H9 (cell line): ENCODE data around the gene CPA4. TPM values are rescaled to one million over a fixed set of nuclear protein-coding genes. Genes with fewer than 3 reads are reported as not detected.

Experiments used
- DNase-seq: peaks from one replicate; pipeline ENCODE4 v3.0.0-alpha.2; 2017
- H2AFZ ChIP-seq: one replicate; pipeline ENCODE4 v1.6.1; 2013; ENCODE audit warnings: mild to moderate bottlenecking, low read length, control low read depth, moderate library complexity
- H2AK5ac ChIP-seq: 2 replicates; pipeline ENCODE4 v1.6.1; 2013; ENCODE audit warnings: low read length, control low read depth, mixed read lengths; ENCODE audit not compliant: insufficient read length
- H2BK120ac ChIP-seq: one replicate; pipeline ENCODE4 v1.6.1; 2013; ENCODE audit warnings: low read depth, mild to moderate bottlenecking, low read length, control low read depth, inconsistent platforms; ENCODE audit not compliant: poor library complexity, severe bottlenecking
- H2BK12ac ChIP-seq: 2 replicates; pipeline ENCODE4 v1.6.1; 2013; ENCODE audit warnings: low read length, control low read depth, mixed read lengths, low read depth; ENCODE audit not compliant: insufficient read length
- H2BK15ac ChIP-seq: 2 replicates; pipeline ENCODE4 v1.6.1; 2013; ENCODE audit warnings: low read depth, low read length, control low read depth
- H2BK20ac ChIP-seq: one replicate; pipeline ENCODE4 v1.6.1; 2013; ENCODE audit warnings: low read depth, mild to moderate bottlenecking, low read length, control low read depth, inconsistent platforms; ENCODE audit not compliant: poor library complexity, severe bottlenecking
- H2BK5ac ChIP-seq: 2 replicates; pipeline ENCODE4 v1.6.1; 2013; ENCODE audit warnings: low read length, control low read depth, mixed read lengths; ENCODE audit not compliant: insufficient read length
- H3K14ac ChIP-seq: 2 replicates; pipeline ENCODE4 v1.6.1; 2013; ENCODE audit warnings: low read length, control low read depth; ENCODE audit not compliant: insufficient read depth
- H3K18ac ChIP-seq: 2 replicates; pipeline ENCODE4 v1.6.1; 2013; ENCODE audit warnings: low read depth, mild to moderate bottlenecking, mixed read lengths, low read length, control low read depth; ENCODE audit not compliant: insufficient read length
- H3K23ac ChIP-seq: 2 replicates; pipeline ENCODE4 v1.6.1; 2013; ENCODE audit warnings: low read length, control low read depth, mixed read lengths, low read depth; ENCODE audit not compliant: insufficient read length
- H3K23me2 ChIP-seq: 2 replicates; pipeline ENCODE4 v1.6.1; 2013; ENCODE audit warnings: low read depth, mild to moderate bottlenecking, mixed read lengths, low read length, control low read depth; ENCODE audit not compliant: insufficient read length, poor library complexity, severe bottlenecking
- H3K27ac ChIP-seq: 2 replicates; pipeline ENCODE4 v1.5.1; 2013; ENCODE audit warnings: low read length, control low read depth, mixed read lengths, low read depth; ENCODE audit not compliant: insufficient read length
- H3K27me3 ChIP-seq: 2 replicates; pipeline ENCODE4 v1.6.1; 2013; ENCODE audit warnings: low read length, control low read depth, inconsistent platforms; ENCODE audit not compliant: insufficient read depth
- H3K4ac ChIP-seq: 2 replicates; pipeline ENCODE4 v1.6.1; 2013; ENCODE audit warnings: low read depth, mild to moderate bottlenecking, control low read depth, inconsistent platforms, low read length, moderate library complexity
- H3K4me1 ChIP-seq: 2 replicates; pipeline ENCODE4 v1.6.1; 2013; ENCODE audit warnings: low read length, control low read depth, inconsistent platforms; ENCODE audit not compliant: insufficient read depth
- H3K4me2 ChIP-seq: 2 replicates; pipeline ENCODE4 v1.6.1; 2013; ENCODE audit warnings: low read length, control low read depth, mixed read lengths; ENCODE audit not compliant: insufficient read length, insufficient read depth
- H3K56ac ChIP-seq: 2 replicates; pipeline ENCODE4 v1.6.1; 2013; ENCODE audit warnings: low read depth, mild to moderate bottlenecking, mixed read lengths, low read length, control low read depth; ENCODE audit not compliant: insufficient read length
- H3K79me1 ChIP-seq: 2 replicates; pipeline ENCODE4 v1.6.1; 2013; ENCODE audit warnings: low read depth, mild to moderate bottlenecking, moderate library complexity, low read length, control low read depth, inconsistent platforms; ENCODE audit not compliant: insufficient read depth, poor library complexity, severe bottlenecking
- H3K79me2 ChIP-seq: 2 replicates; pipeline ENCODE4 v1.6.1; 2013; ENCODE audit warnings: low read length, control low read depth, inconsistent platforms; ENCODE audit not compliant: insufficient read depth
- H3K9ac ChIP-seq: 2 replicates; pipeline ENCODE4 v1.6.1; 2013; ENCODE audit warnings: low read length, control low read depth, mixed read lengths; ENCODE audit not compliant: insufficient read length; ENCODE audit errors: extremely low read depth
- H3K9me3 ChIP-seq: one replicate; pipeline ENCODE4 v1.6.1; 2013; ENCODE audit warnings: low read depth, low read length, inconsistent platforms; ENCODE audit not compliant: control insufficient read depth
- H3T11ph ChIP-seq: one replicate; pipeline ENCODE4 v1.6.1; 2013; ENCODE audit warnings: mild to moderate bottlenecking, low read length, control low read depth, inconsistent platforms
- H4K20me1 ChIP-seq: one replicate; pipeline ENCODE4 v1.6.1; 2013; ENCODE audit not compliant: control insufficient read depth, insufficient read length, insufficient read depth
- H4K5ac ChIP-seq: 2 replicates; pipeline ENCODE4 v1.6.1; 2013; ENCODE audit warnings: low read depth, mild to moderate bottlenecking, mixed read lengths, low read length, control low read depth; ENCODE audit not compliant: insufficient read length
- H4K8ac ChIP-seq: replicated peaks from 2 replicates; pipeline ENCODE4 v1.6.1; 2013; ENCODE audit warnings: low read length, control low read depth, mixed read lengths, low read depth; ENCODE audit not compliant: insufficient read length
- H4K91ac ChIP-seq: 2 replicates; pipeline ENCODE4 v1.6.1; 2013; ENCODE audit warnings: low read depth, mild to moderate bottlenecking, moderate library complexity, mixed read lengths, low read length, control low read depth; ENCODE audit not compliant: insufficient read length
- H3K27ac Mint-ChIP-seq, 3 experiments: 2 replicates in 2 of 3; 3 replicates in 1 of 3; pipeline ENCODE4 v1.8.0; 2020 to 2021; ENCODE audit warnings: mixed read lengths in 3 of 3, mild to moderate bottlenecking in 1 of 3, moderate library complexity in 1 of 3
- H3K27me3 Mint-ChIP-seq: 2 replicates; pipeline ENCODE4 v1.8.0; 2021; ENCODE audit warnings: low read depth, mild to moderate bottlenecking, moderate library complexity, mixed read lengths
- H3K36me3 Mint-ChIP-seq, 3 experiments: 2 replicates in 2 of 3; 3 replicates in 1 of 3; pipeline ENCODE4 v1.8.0; 2020 to 2021; ENCODE audit warnings: low read depth in 3 of 3, mixed read lengths in 3 of 3; ENCODE audit not compliant: insufficient read depth in 1 of 3
- H3K4me1 Mint-ChIP-seq, 2 experiments: 2 replicates each; pipeline ENCODE4 v1.8.0; 2020; ENCODE audit warnings: mixed read lengths in 2 of 2
- H3K4me3 Mint-ChIP-seq, 2 experiments: 2 replicates in 1 of 2; 3 replicates in 1 of 2; pipeline ENCODE4 v1.8.0; 2020 to 2021; ENCODE audit warnings: mild to moderate bottlenecking in 2 of 2, mixed read lengths in 2 of 2, moderate library complexity in 1 of 2
- H3K9me3 Mint-ChIP-seq, 2 experiments: 2 replicates in 1 of 2; 3 replicates in 1 of 2; pipeline ENCODE4 v1.8.0; 2020; ENCODE audit warnings: mild to moderate bottlenecking in 2 of 2, mixed read lengths in 2 of 2, moderate library complexity in 1 of 2
- CTCF ChIP-seq: fragments of 200-600 bp; sonication (generic); conservative IDR thresholded peaks from 3 replicates; pipeline ENCODE4 v1.8.0; 2021; ENCODE audit warnings: antibody characterized with exemption, mild to moderate bottlenecking
- WGBS: extraction: QIAGEN DNeasy Blood & Tissue Kit; methylation state at CpG from one replicate; pipeline ENCODE4 v1.1.7; 2013; ENCODE audit warnings: missing lambda C conversion rate, low lambda C conversion rate, mixed read lengths; ENCODE audit not compliant: insufficient read length; ENCODE audit errors: extremely low coverage; 5-methylcytosine and 5-hydroxymethylcytosine counted together
- total RNA-seq: library from RNA; stranded (reverse); gene quantifications from 2 replicates; pipeline ENCODE4 v1.2.1, GENCODE V29; 2021

The CPA4 gene
- total RNA-seq, 1 experiment from 2014 or later: not detected

- Histone ChIP-seq H3K9ac (no peak overlapping the region), H3K23ac (no peak overlapping the region), H3T11ph (no peak overlapping the region), H2BK15ac (no peak overlapping the region), H3K27me3 (no peaks in the 10 kb centered on the region), H3K4ac (no peak overlapping the region), H3K79me2 (no peaks in the 10 kb centered on the region), H3K27ac (no peak overlapping the region), H3K56ac (no peak overlapping the region), H2AK5ac (no peak overlapping the region), H2BK5ac (no peak overlapping the region), H4K5ac (no peak overlapping the region), H3K18ac (no peak overlapping the region), H2BK20ac (no peak overlapping the region), H4K20me1 (no peaks in the 10 kb centered on the region), H4K8ac (no peak overlapping the region), H3K23me2 (no peaks in the 10 kb centered on the region), H3K4me1 (no peaks in the 10 kb centered on the region), H2AFZ (no peak overlapping the region), H4K91ac (no peak overlapping the region), H3K14ac (no peak overlapping the region), H3K9me3 (no peaks in the 10 kb centered on the region), H2BK12ac (no peak overlapping the region), H3K4me2 (no peak overlapping the region), H3K79me1 (no peaks in the 10 kb centered on the region), H2BK120ac (no peak overlapping the region)
- DNase-seq: no peak
- no peak for TF ChIP-seq CTCF
- WGBS: no CpG with 5 or more reads among the region's 6 CpGs
- H3K27me3 Mint-ChIP-seq: peaks cover 2% of the 10 kb centered on the region; the same call in 1 of the 2 replicates
- no peaks in the 10 kb centered on the region; a peak in 1 of 4 replicates for H3K4me1 Mint-ChIP-seq
- no peaks in the 10 kb centered on the region; a peak in 1 of 7 replicates for H3K36me3 Mint-ChIP-seq
- peaks cover 0 to 8% of the 10 kb centered on the region in 2 experiments; a peak in 2 of 5 replicates for H3K9me3 Mint-ChIP-seq
- H3K4me3 Mint-ChIP-seq: no peak overlapping the region
- no peak overlapping the region for H3K27ac Mint-ChIP-seq
Measured at GRCh38 chr7:130290745-130291144, 2.2 kb upstream of the CPA4 start.
